GM12878 (cell line): ENCODE results near the gene ATP10D. TPM values are rescaled to one million over a fixed set of nuclear protein-coding genes. Genes with fewer than 3 reads are reported as not detected.

Experiments
- ATAC-seq: fragments of 200-7000 bp; cut with Tn5 transposase; 3 replicates; pipeline ENCODE4 v1.9.1; 2020; ENCODE audit warnings: mild to moderate bottlenecking, moderate library complexity
- BruUV-seq: library from RNA; stranded (reverse); fragments of 400-500 nt; replicated peaks from 2 replicates; lab custom pipeline; 2021; lab: Mats Ljungman, UMichigan
- CTCF ChIA-PET: fragments of 300-600 bp; sonication (Branson Sonifier 250); formaldehyde crosslinking; extraction: SDS; loops from one replicate; lab custom pipeline; 2021; ENCODE audit warnings: inconsistent platforms; lab: Yijun Ruan, JAX
- POLR2A ChIA-PET: fragments of 350-600 bp; formaldehyde crosslinking; extraction: SDS; loops from one replicate; lab custom pipeline; 2021; ENCODE audit warnings: inconsistent platforms; lab: Charles Lee
- RAD21 ChIA-PET: fragments of 300-600 bp; sonication (Branson Sonifier 250); formaldehyde crosslinking; loops from one replicate; lab custom pipeline; 2023; ENCODE audit warnings: antibody characterized with exemption; ENCODE audit not compliant: unreplicated experiment; lab: Charles Lee
- SMC1A ChIA-PET: fragments of 300-600 bp; sonication (Branson Sonifier 250); formaldehyde crosslinking; loops from one replicate; lab custom pipeline; 2023; ENCODE audit not compliant: unreplicated experiment, uncharacterized antibody; lab: Charles Lee
- DNase-seq: peaks from one replicate; pipeline ENCODE4 v3.0.0-alpha.2; 2011; ENCODE audit warnings: low read depth, low spot score
- FAIRE-seq: peaks from 3 replicates; lab custom pipeline; 2011; peaks lifted over from hg19 to GRCh38; lab: Jason Lieb, UNC
- H2AFZ ChIP-seq: 2 replicates; pipeline ENCODE4 v1.6.0; 2011; ENCODE audit warnings: low read depth, low read length, control low read depth; ENCODE audit not compliant: control insufficient read depth
- H3K27ac ChIP-seq: 2 replicates; pipeline ENCODE4 v1.5.1; 2011; ENCODE audit warnings: control low read depth; ENCODE audit not compliant: control insufficient read depth, insufficient read depth
- H3K27me3 ChIP-seq, 2 experiments: replicated peaks in 1 of 2; 2 replicates each; pipeline versions ENCODE4 v1.6.0 to v1.6.1; 2011; ENCODE audit warnings: low read length in 1 of 2; ENCODE audit not compliant: control insufficient read depth in 2 of 2, insufficient read depth in 2 of 2
- H3K36me3 ChIP-seq, 2 experiments: 2 replicates each; pipeline ENCODE4 v1.5.1; 2011; ENCODE audit warnings: low read length in 1 of 2; ENCODE audit not compliant: control insufficient read depth in 2 of 2, insufficient read depth in 2 of 2
- H3K4me1 ChIP-seq: 2 replicates; pipeline ENCODE4 v1.6.1; 2011; ENCODE audit warnings: mild to moderate bottlenecking, low read length, moderate library complexity, mixed read lengths; ENCODE audit not compliant: control insufficient read depth, insufficient read depth
- H3K4me2 ChIP-seq: 2 replicates; pipeline ENCODE4 v1.6.0; 2011; ENCODE audit warnings: control low read depth; ENCODE audit not compliant: control insufficient read depth, insufficient read depth
- H3K4me3 ChIP-seq: fragments of 200-600 bp; sonication (generic); 2 replicates; pipeline ENCODE4 v1.5.1; 2016
- H3K79me2 ChIP-seq: 2 replicates; pipeline ENCODE4 v1.6.0; 2011; ENCODE audit warnings: low read length; ENCODE audit not compliant: control insufficient read depth, insufficient read depth
- H3K9ac ChIP-seq: 2 replicates; pipeline ENCODE4 v1.8.0; 2011; ENCODE audit warnings: low read length, control low read depth, mixed read lengths; ENCODE audit not compliant: control insufficient read depth, insufficient read depth
- H3K9me3 ChIP-seq: replicated peaks from 3 replicates; pipeline ENCODE4 v1.5.1; 2011; ENCODE audit warnings: mild to moderate bottlenecking, low read length; ENCODE audit not compliant: control insufficient read depth, insufficient read depth
- H4K20me1 ChIP-seq: 2 replicates; pipeline ENCODE4 v1.6.0; 2011; ENCODE audit not compliant: control insufficient read depth, insufficient read depth
- CREM ChIP-seq: IDR thresholded peaks from 2 replicates; pipeline ENCODE4 v1.6.1; 2014; ENCODE audit warnings: antibody characterized with exemption, low read depth
- GATAD2B ChIP-seq: fragments of 450-650 bp; conservative IDR thresholded peaks from 2 replicates; pipeline ENCODE4 v1.6.1; 2017; ENCODE audit warnings: low read depth, mild to moderate bottlenecking, moderate library complexity
- MXI1 ChIP-seq: fragments of 150-350 bp; IDR thresholded peaks from 2 replicates; pipeline ENCODE4 v1.6.1; 2011; ENCODE audit warnings: low read depth, mild to moderate bottlenecking, inconsistent platforms, low read length, improper control_type of control experiment
- POLR2AphosphoS2 ChIP-seq: IDR thresholded peaks from 2 replicates; pipeline ENCODE4 v1.6.1; 2011; ENCODE audit warnings: low read depth, mild to moderate bottlenecking, low read length, improper control_type of control experiment, moderate library complexity
- STAT3 ChIP-seq: IDR thresholded peaks from 2 replicates; pipeline ENCODE4 v1.6.1; 2011; ENCODE audit warnings: low read depth, low read length, improper control_type of control experiment
- ZNF687 ChIP-seq: fragments of 450-650 bp; IDR thresholded peaks from 2 replicates; pipeline ENCODE4 v1.6.1; 2017; ENCODE audit warnings: mild to moderate bottlenecking, moderate library complexity
- ZSCAN29 ChIP-seq: fragments of 450-650 bp; IDR thresholded peaks from 2 replicates; pipeline ENCODE4 v1.6.1; 2017; ENCODE audit warnings: mild to moderate bottlenecking, moderate library complexity
- WGBS: methylation state at CpG from one replicate; pipeline ENCODE4 v1.1.6; 2016; ENCODE audit warnings: low lambda C conversion rate; ENCODE audit not compliant: insufficient replicate concordance, insufficient coverage; ENCODE audit errors: missing lambda C conversion rate; 5-methylcytosine and 5-hydroxymethylcytosine counted together
- in situ Hi-C: fragments of 300-500 bp; cut with MboI; formaldehyde crosslinking; loops from 9 replicates; pipeline ENCODE4 v1.14.3; 2018; ENCODE audit warnings: mixed read lengths
- intact Hi-C: fragments of 100-400 bp; cut with micrococcal nuclease; formaldehyde crosslinking; loops from one replicate; pipeline ENCODE4 v1.14.2; 2022; ENCODE audit not compliant: unreplicated experiment
- polyA plus RNA-seq, 11 experiments: library from polyadenylated mRNA; depleted of rRNA in 4 of 11; unstranded in 6 of 11; stranded (reverse) in 5 of 11; fragments of >200 nt; fragmentation: Nextera tagmentation in 4 of 11; fragmentation: Illumina TruSeq in 1 of 11; extraction: Ambion mirVana in 4 of 11; extraction: Trizol in 1 of 11; gene quantifications; 1 replicate in 1 of 11; 2 replicates in 10 of 11; pipeline versions ENCODE4 v1.2.1 to v1.2.3, GENCODE V29; 2011 to 2016; ENCODE audit warnings: inconsistent platforms in 2 of 11, missing spikeins in 2 of 11, low read depth in 1 of 11
- total RNA-seq, 4 experiments: library from RNA; depleted of rRNA in 3 of 4; stranded (reverse); fragments of >200 nt in 3 of 4; fragmentation: Illumina TruSeq in 1 of 4; extraction: Trizol in 1 of 4; gene quantifications; 2 replicates each; pipeline versions ENCODE4 v1.2.1 to v1.2.3, GENCODE V29; 2013 to 2021

Gene ATP10D
- total and polyA plus RNA-seq, 10 of the 15 experiments (the other 5 are each of a cell fraction or from before 2014, with no cell fraction given) = 10.2 to 50.3 (median 19.1) TPM

GRCh38 chr4:47466056-47466785, 18.9 kb upstream of the ATP10D start:
- WGBS = 41% methylated on average over 2 of the region's 2 CpGs
- Histone ChIP-seq H3K36me3 (no peaks in the 10 kb centered on the region), H2AFZ (peak overlapping the region; percentile 5; the same call in 1 of the 2 replicates), H4K20me1 (no peaks in the 10 kb centered on the region), H3K4me2 (no peak overlapping the region), H3K9ac (no peak overlapping the region), H3K9me3 (no peaks in the 10 kb centered on the region), H3K4me3 (no peak overlapping the region), H3K27me3 (no peaks in the 10 kb centered on the region), H3K79me2 (peaks cover 14% of the 10 kb centered on the region), H3K4me1 (peaks cover 22% of the 10 kb centered on the region), H3K27ac (no peak overlapping the region)
- SMC1A ChIA-PET = interaction anchor here (1.2 to 10.8 kb wide), 6 partner anchors 11 to 31 kb away, joined by 4 to 126 read pairs (median 10); partner anchors contain the start of gene ATP10D
- no TSS peak for BruUV-seq
- ATAC-seq (no peak), DNase-seq (no peak), FAIRE-seq (no peak)
- RAD21 ChIA-PET = interaction anchor here (1.0 to 5.6 kb wide), 4 partner anchors 11 to 27 kb away, joined by 3 to 84 read pairs (median 38); partner anchors contain the start of gene ATP10D
- TF ChIP-seq ZSCAN29 (no peak), STAT3 (no peak), GATAD2B (no peak)
- in situ Hi-C loops = no loop called here
- CTCF ChIA-PET = interaction anchor here (1.5 to 5.0 kb wide), 2 partner anchors 18 to 43 kb away, joined by 3 to 79 read pairs; partner anchors contain the start of gene ATP10D
- intact Hi-C loops = no loop called here
- POLR2A ChIA-PET = interaction anchor here (0.6 to 6.2 kb wide), 3 partner anchors 11 to 23 kb away, joined by 3 to 36 read pairs (median 5); partner anchors contain the start of gene ATP10D

GRCh38 chr4:47468706-47469365, 16.2 kb upstream of the ATP10D start:
- Histone ChIP-seq H3K27me3 (no peaks in the 10 kb centered on the region), H3K79me2 (no peaks in the 10 kb centered on the region), H3K9me3 (no peaks in the 10 kb centered on the region), H3K4me3 (no peak overlapping the region), H3K4me2 (no peak overlapping the region), H3K4me1 (peaks cover 17% of the 10 kb centered on the region), H3K9ac (no peak overlapping the region), H3K27ac (no peak overlapping the region), H4K20me1 (no peaks in the 10 kb centered on the region), H2AFZ (no peak overlapping the region), H3K36me3 (no peaks in the 10 kb centered on the region)
- DNase-seq (no peak), ATAC-seq (no peak), FAIRE-seq (no peak)
- in situ Hi-C loops (no loop called here), intact Hi-C loops (no loop called here)
- SMC1A ChIA-PET = interaction anchor here (0.8 to 7.1 kb wide), 4 partner anchors 10 to 74 kb away, joined by 3 to 62 read pairs (median 16); partner anchors contain the start of gene ATP10D
- CTCF ChIA-PET = interaction anchor here (1.0 kb wide), 2 partner anchors 9 to 21 kb away, joined by 3 read pairs; no protein-coding TSS in a partner anchor
- POLR2A ChIA-PET = interaction anchor here (6.2 kb wide), 1 partner anchor 14 kb away, joined by 36 read pairs; the partner anchor contains the start of gene ATP10D
- RAD21 ChIA-PET = no interaction called here
- WGBS = 96% methylated on average over 6 of the region's 6 CpGs
- BruUV-seq = no TSS peak
- no peak for TF ChIP-seq CREM
- TF ChIP-seq MXI1 = no peak
- no peak for TF ChIP-seq POLR2AphosphoS2
- TF ChIP-seq ZNF687 = no peak
